ENCODE data around the gene MCU.

- TF ChIP-seq CTCF (IDR thresholded peaks at IDR 0.05) (no peak), POLR2AphosphoS5 (IDR thresholded peaks at IDR 0.05) (no peak), EP300 (IDR thresholded peaks at IDR 0.05) (no peak)
Observed at GRCh38 chr10:72858067-72858466, 166.1 kb downstream of the MCU start.
